ENCODE results near the gene BMAL1.
"Not testable (repeated sequence)": the region's sequence is repeated elsewhere in the genome, so short reads cannot be mapped to it uniquely, and the experiment has no call there.

Gene BMAL1

DNA sequence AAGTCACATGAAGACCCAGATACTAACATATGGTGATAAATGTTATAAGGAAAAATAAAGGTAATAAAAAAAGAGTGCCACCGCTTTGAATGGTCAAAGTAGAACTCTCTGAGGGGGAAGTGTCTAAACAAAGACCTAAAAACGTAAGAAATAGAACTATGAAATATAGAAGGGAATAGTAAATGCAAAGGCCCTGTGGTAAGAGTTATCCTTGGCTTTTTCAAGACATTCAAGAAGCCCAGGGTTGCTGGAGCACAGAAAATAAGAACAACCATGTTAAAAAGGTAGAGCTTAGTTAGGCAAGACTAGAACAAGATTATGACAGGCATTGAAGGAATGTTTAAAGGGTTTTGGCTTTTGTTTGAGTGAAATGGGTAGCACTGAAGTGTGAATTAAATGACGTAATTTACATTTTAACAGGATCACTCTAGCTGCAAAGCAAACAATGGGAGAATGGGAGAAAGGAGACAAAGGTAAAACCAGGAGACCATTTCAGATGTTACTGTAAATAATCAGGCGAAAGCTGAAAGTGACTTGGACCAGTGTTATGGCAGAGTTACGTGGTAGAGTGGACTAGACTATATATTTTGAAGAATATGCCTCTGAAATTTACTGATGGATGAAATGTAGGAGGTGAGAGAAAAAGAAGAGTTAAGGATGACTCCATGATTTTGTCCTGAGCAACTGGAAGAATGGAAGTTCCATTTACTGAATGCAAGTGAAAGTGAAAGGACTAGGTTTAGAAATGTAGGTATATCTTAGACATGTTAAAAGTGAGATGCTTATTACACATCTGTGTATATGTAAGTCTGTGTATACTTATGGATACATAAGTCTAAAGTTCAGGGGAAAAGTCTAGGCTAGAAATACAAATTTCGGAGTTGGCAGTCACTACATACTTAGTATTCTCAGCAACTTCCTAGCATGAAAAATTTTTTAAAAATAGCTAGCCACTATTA, 156.9 kb downstream of the BMAL1 start:
- no peak for FAIRE-seq
- no peak for DNase-seq (ENCODE audit: insufficient read length, low spot score)

DNA sequence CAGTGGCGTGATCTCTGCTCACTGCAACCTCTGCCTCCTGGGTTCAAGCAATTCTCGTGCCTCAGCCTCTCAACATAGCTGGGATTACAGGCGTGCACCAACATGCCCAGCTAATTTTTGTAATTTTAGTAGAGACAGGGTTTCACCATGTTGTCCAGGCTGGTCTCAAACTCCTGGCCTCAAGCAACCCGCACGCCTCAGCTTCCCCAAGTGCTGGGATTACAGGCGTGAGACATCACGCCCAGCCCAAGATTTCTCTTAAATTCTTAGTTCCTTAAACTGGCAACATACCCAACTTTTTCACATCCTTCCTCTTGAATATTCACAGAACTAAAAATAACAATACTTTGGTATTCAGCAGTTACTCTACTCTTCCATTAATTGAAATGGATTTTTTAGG, 159.2 kb downstream of the BMAL1 start:
- FAIRE-seq; DNase-seq (ENCODE audit: insufficient read length, low spot score): not testable (repeated sequence)

All from HTR-8/SVneo (cell line).